B cell (primary cell): ENCODE measurements around the gene CD300LD. TPM values are rescaled to one million over a fixed set of nuclear protein-coding genes. Genes with fewer than 3 reads are reported as not detected.

ENCODE experiments used
- ATAC-seq: fragments of 200-7000 bp; cut with Tn5 transposase; one replicate; pipeline ENCODE4 v1.10.0; 2021; ENCODE audit warnings: low read depth, mild to moderate bottlenecking, moderate number of reproducible peaks, moderate library complexity
- CTCF ChIA-PET: fragments of 350-600 bp; sonication (Branson Sonifier 250); formaldehyde crosslinking; loops from one replicate; lab custom pipeline; 2021; ENCODE audit warnings: antibody characterized with exemption, inconsistent platforms; lab: Charles Lee
- POLR2A ChIA-PET: fragments of 350-600 bp; sonication (Branson Sonifier 250); formaldehyde crosslinking; loops from one replicate; lab custom pipeline; 2021; ENCODE audit warnings: antibody characterized with exemption; lab: Charles Lee
- DNase-seq: peaks from one replicate; pipeline ENCODE4 v3.0.0; 2013
- H2AFZ ChIP-seq: 2 replicates; pipeline ENCODE4 v1.6.1; 2012; ENCODE audit warnings: mild to moderate bottlenecking, low read depth, low read length; ENCODE audit not compliant: insufficient read depth, poor library complexity, severe bottlenecking
- H3K27ac ChIP-seq, 2 donors: 1 replicate in 1 of 2; 2 replicates in 1 of 2; pipeline ENCODE4 v1.5.1; 2012 to 2013; ENCODE audit warnings: low read length in 2 of 2, mild to moderate bottlenecking in 2 of 2, moderate library complexity in 1 of 2
- H3K27me3 ChIP-seq, 4 experiments: fragments of 200-600 bp in 1 of 4; sonication (generic) in 1 of 4; replicated peaks in 1 of 4; 1 replicate in 2 of 4; 2 replicates in 2 of 4; pipeline versions ENCODE4 v1.6.1 to v1.7.0; 2013 to 2016; ENCODE audit warnings: low read length in 3 of 4, mild to moderate bottlenecking in 2 of 4, mixed read lengths in 1 of 4, moderate library complexity in 1 of 4; ENCODE audit not compliant: insufficient read depth in 4 of 4, control insufficient read depth in 3 of 4; ENCODE audit errors: control extremely low read depth in 1 of 4
- H3K36me3 ChIP-seq, 2 experiments: replicated peaks in 1 of 2; 1 replicate in 1 of 2; 2 replicates in 1 of 2; pipeline versions ENCODE4 v1.6.1 to v1.7.1; 2013; ENCODE audit warnings: low read length in 1 of 2; ENCODE audit not compliant: insufficient read depth in 2 of 2, control insufficient read depth in 1 of 2; ENCODE audit errors: control extremely low read depth in 1 of 2, extremely low read depth in 1 of 2
- H3K4me1 ChIP-seq, 2 donors: fragments of 200-600 bp in 1 of 2; sonication (generic) in 1 of 2; 1 replicate in 1 of 2; 2 replicates in 1 of 2; pipeline versions ENCODE4 v1.5.1 to v1.6.1; 2013 to 2017; ENCODE audit warnings: low read length in 2 of 2; ENCODE audit not compliant: control insufficient read depth in 2 of 2, insufficient read depth in 2 of 2
- H3K4me2 ChIP-seq: replicated peaks from 2 replicates; pipeline ENCODE3; 2012; ENCODE audit warnings: mild to moderate bottlenecking, low read depth, low read length; ENCODE audit not compliant: poor library complexity, severe bottlenecking
- H3K4me3 ChIP-seq, 5 experiments: fragments of 200-600 bp in 1 of 5; sonication (generic) in 1 of 5; 1 replicate in 3 of 5; 2 replicates in 2 of 5; pipeline versions ENCODE4 v1.5.1 to v1.7.0; 2011 to 2016; ENCODE audit warnings: low read length in 4 of 5, mild to moderate bottlenecking in 4 of 5, low read depth in 2 of 5, control low read depth in 1 of 5, moderate library complexity in 1 of 5; ENCODE audit not compliant: insufficient read depth in 1 of 5; ENCODE audit errors: control extremely low read depth in 1 of 5, extremely low read depth in 1 of 5
- H3K79me2 ChIP-seq: fragments of 200-600 bp; sonication (generic); one replicate; pipeline ENCODE4 v1.6.0; 2016; ENCODE audit warnings: low read length; ENCODE audit not compliant: control insufficient read depth, insufficient read depth
- H3K9ac ChIP-seq: fragments of 200-600 bp; sonication (generic); 2 replicates; pipeline ENCODE4 v1.6.1; 2017; ENCODE audit warnings: mild to moderate bottlenecking, low read length, moderate library complexity
- H3K9me3 ChIP-seq, 3 donors: one replicate each; pipeline versions ENCODE4 v1.6.1 to v1.7.1; 2013; ENCODE audit warnings: low read length in 2 of 3; ENCODE audit not compliant: control insufficient read depth in 2 of 3, insufficient read depth in 1 of 3; ENCODE audit errors: control extremely low read depth in 1 of 3
- H4K20me1 ChIP-seq: 2 replicates; pipeline ENCODE4 v1.6.0; 2012; ENCODE audit warnings: mild to moderate bottlenecking, low read length; ENCODE audit not compliant: insufficient read depth, control insufficient read depth, poor library complexity, severe bottlenecking
- H3K27ac Mint-ChIP-seq: one replicate; pipeline ENCODE4 v1.8.0; 2021; ENCODE audit warnings: mixed read lengths
- H3K27me3 Mint-ChIP-seq: one replicate; pipeline ENCODE4 v1.8.0; 2021; ENCODE audit warnings: mixed read lengths
- H3K4me1 Mint-ChIP-seq: one replicate; pipeline ENCODE4 v1.8.0; 2021; ENCODE audit warnings: mixed read lengths
- H3K4me3 Mint-ChIP-seq: one replicate; pipeline ENCODE4 v1.8.0; 2021; ENCODE audit warnings: mixed read lengths
- H3K9me3 Mint-ChIP-seq: one replicate; pipeline ENCODE4 v1.8.0; 2022; ENCODE audit warnings: mixed read lengths; ENCODE audit not compliant: insufficient read depth
- CTCF ChIP-seq: fragments of 200-600 bp; IDR thresholded peaks from one replicate; pipeline ENCODE4 v1.8.0; 2022; ENCODE audit warnings: antibody characterized with exemption, mild to moderate bottlenecking
- EZH2 ChIP-seq: IDR thresholded peaks from 2 replicates; pipeline ENCODE4 v1.6.1; 2012; ENCODE audit warnings: borderline replicate concordance, low read depth, mild to moderate bottlenecking, moderate library complexity, low read length; ENCODE audit not compliant: insufficient read depth, poor library complexity, severe bottlenecking
- WGBS: methylation state at CpG from one replicate; pipeline ENCODE4 v1.1.5; 2013; ENCODE audit warnings: missing lambda C conversion rate; ENCODE audit not compliant: insufficient coverage; 5-methylcytosine and 5-hydroxymethylcytosine counted together
- intact Hi-C: fragments of 100-400 bp; cut with micrococcal nuclease; formaldehyde crosslinking; loops from one replicate; pipeline ENCODE4 v1.10.0; 2022
- polyA plus RNA-seq: library from polyadenylated mRNA; depleted of rRNA; stranded (reverse); fragments of >200 nt; gene quantifications from 2 replicates; pipeline ENCODE4 v1.2.3, GENCODE V29; 2012
- total RNA-seq, 2 donors: library from RNA; stranded (reverse); fragments of 120-200 nt in 1 of 2; gene quantifications; 1 replicate in 1 of 2; 2 replicates in 1 of 2; pipeline versions ENCODE4 v1.2.3 to v1.2.4, GENCODE V29; 2013 to 2022

The CD300LD gene
- total and polyA plus RNA-seq, 2 donors (not counting 1 experiment from before 2014, with no cell fraction given), result not detected

DNA sequence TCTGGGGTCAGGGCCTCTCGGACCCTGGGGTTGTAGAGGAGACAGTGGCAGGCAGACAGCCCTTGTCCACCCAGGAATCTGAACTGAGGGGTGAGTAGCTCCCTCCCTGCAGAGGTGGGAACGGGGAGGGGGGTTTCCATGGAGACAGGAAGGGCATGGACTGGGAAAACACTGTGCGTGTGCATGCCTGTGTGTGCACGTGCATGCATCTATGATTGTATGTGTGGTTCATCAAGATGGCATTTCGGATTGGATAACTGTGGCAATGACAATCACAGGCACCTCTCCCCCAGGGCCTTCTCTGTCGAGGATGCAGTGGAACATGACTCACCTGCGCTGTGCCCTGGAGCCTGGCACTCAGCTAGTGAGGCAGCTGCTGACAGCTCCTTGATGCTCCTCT is 40.0 kb downstream of the CD300LD start:
- H3K9ac ChIP-seq, result no peak overlapping the region
- ATAC-seq (no peak), DNase-seq (no peak)
- intact Hi-C loops, result no loop called here
- Mint-ChIP-seq H3K4me3 (no peak overlapping the region), H3K27me3 (peaks cover 12% of the 10 kb centered on the region), H3K27ac (no peak overlapping the region), H3K9me3 (no peaks in the 10 kb centered on the region), H3K4me1 (no peaks in the 10 kb centered on the region)
- H3K27ac ChIP-seq, result no peak overlapping the region
- WGBS, result 83% methylated on average over 5 of the region's 7 CpGs
- TF ChIP-seq EZH2 (no peak), CTCF (no peak)
- no peaks in the 10 kb centered on the region for H3K36me3 ChIP-seq
- H4K20me1 ChIP-seq, result no peaks in the 10 kb centered on the region
- peaks cover 0 to 4% (median 1%) of the 10 kb centered on the region in 4 experiments for H3K27me3 ChIP-seq
- H3K4me2 ChIP-seq, result no peak overlapping the region
- no peaks in the 10 kb centered on the region for H3K79me2 ChIP-seq
- ChIA-PET POLR2A (no interaction called here), CTCF (no interaction called here)
- no peak overlapping the region for H3K4me3 ChIP-seq
- peaks cover 0 to 5% of the 10 kb centered on the region in 2 donors for H3K4me1 ChIP-seq
- peaks cover 0 to 4% (median 3%) of the 10 kb centered on the region in 3 donors for H3K9me3 ChIP-seq
- H2AFZ ChIP-seq, result no peak overlapping the region

- H3K79me2 ChIP-seq, result no peaks in the 10 kb centered on the region
- Mint-ChIP-seq H3K4me3 (no peak overlapping the region), H3K27me3 (peaks cover 12% of the 10 kb centered on the region), H3K4me1 (no peaks in the 10 kb centered on the region), H3K27ac (no peak overlapping the region), H3K9me3 (no peaks in the 10 kb centered on the region)
- ChIA-PET POLR2A (no interaction called here), CTCF (no interaction called here)
- no peak overlapping the region for H2AFZ ChIP-seq
- H3K9me3 ChIP-seq, result no peaks in the 10 kb centered on the region
- 94% methylated on average over 15 of the region's 15 CpGs for WGBS
- H3K4me1 ChIP-seq, result peaks cover 4 to 10% of the 10 kb centered on the region in 2 donors
- no peak overlapping the region for H3K4me2 ChIP-seq
- no peak overlapping the region for H3K9ac ChIP-seq
- no peak overlapping the region for H3K4me3 ChIP-seq
- DNase-seq (no peak), ATAC-seq (no peak)
- no peaks in the 10 kb centered on the region for H4K20me1 ChIP-seq
- H3K27me3 ChIP-seq, result peaks cover 0 to 4% (median 1%) of the 10 kb centered on the region in 4 experiments
- intact Hi-C loops, result no loop called here
- no peaks in the 10 kb centered on the region for H3K36me3 ChIP-seq
- TF ChIP-seq CTCF (no peak), EZH2 (no peak)
- no peak overlapping the region for H3K27ac ChIP-seq
Measured at GRCh38 chr17:74550602-74551001, 41.5 kb downstream of the CD300LD start.
